HG03196 (cell line): ENCODE data around the gene GNG7.
"Not testable (repeated sequence)": the region's sequence is repeated elsewhere in the genome, so short reads cannot be mapped to it uniquely, and the experiment has no call there.

Experiments
- ATAC-seq: cut with Tn5 transposase; IDR thresholded peaks from one replicate; pipeline ENCODE4 v1.9.1; 2021; ENCODE audit not compliant: unreplicated experiment

GNG7 gene

GRCh38 chr19:2519482-2519881 lies 183.0 kb downstream of the GNG7 start:
- ATAC-seq = no peak

GRCh38 chr19:2518856-2519255 lies 183.6 kb downstream of the GNG7 start:
- not testable (repeated sequence) for ATAC-seq

- no peak for ATAC-seq
These were observed 184.5 kb downstream of the GNG7 start for GRCh38 chr19:2517881-2518601.

GRCh38 chr19:2516727-2517126 lies 185.8 kb downstream of the GNG7 start:
- ATAC-seq = no peak

- no peak for ATAC-seq
These were observed 187.4 kb downstream of the GNG7 start for GRCh38 chr19:2514981-2515518.

GRCh38 chr19:2512523-2513431 lies 189.7 kb downstream of the GNG7 start:
- no peak for ATAC-seq

GRCh38 chr19:2511991-2512390 lies 190.5 kb downstream of the GNG7 start:
- ATAC-seq = no peak

GRCh38 chr19:2511570-2511969 lies 190.9 kb downstream of the GNG7 start:
- no peak for ATAC-seq

- no peak for ATAC-seq
These were observed 193.4 kb downstream of the GNG7 start for GRCh38 chr19:2509096-2509495.

- ATAC-seq = no peak
These were observed 195.4 kb downstream of the GNG7 start for GRCh38 chr19:2507109-2507508.

- not testable (repeated sequence) for ATAC-seq
These were observed 195.8 kb downstream of the GNG7 start for GRCh38 chr19:2506656-2507055.

- no peak for ATAC-seq
These were observed 198.9 kb downstream of the GNG7 start for GRCh38 chr19:2503521-2504109.

GRCh38 chr19:2500841-2501261 lies 201.6 kb downstream of the GNG7 start:
- ATAC-seq = no peak

GRCh38 chr19:2500156-2500555 lies 202.3 kb downstream of the GNG7 start:
- ATAC-seq = no peak

GRCh38 chr19:2497186-2497585 lies 205.3 kb downstream of the GNG7 start:
- ATAC-seq = no peak

- no peak for ATAC-seq
These were observed 206.7 kb downstream of the GNG7 start for GRCh38 chr19:2495651-2496316.

GRCh38 chr19:2495130-2495641 lies 207.3 kb downstream of the GNG7 start:
- ATAC-seq = no peak

- no peak for ATAC-seq
These were observed 207.9 kb downstream of the GNG7 start for GRCh38 chr19:2494447-2495129.

- no peak for ATAC-seq
These were observed 208.4 kb downstream of the GNG7 start for GRCh38 chr19:2494084-2494446.

- not testable (repeated sequence) for ATAC-seq
These were observed 209.0 kb downstream of the GNG7 start for GRCh38 chr19:2493448-2493847.
